Sigmoid colon (tissue), 7 donors: ENCODE measurements around the gene BPIFB3. TPM values are rescaled to one million over a fixed set of nuclear protein-coding genes. Genes with fewer than 3 reads are reported as not detected.

Experiments used
- DNase-seq: peaks from one replicate; pipeline ENCODE4 v3.0.0-alpha.2; 2019
- H3K27ac ChIP-seq, 4 donors: fragments of 200-600 bp; sonication (generic); one replicate each; pipeline ENCODE4 v1.5.1; 2016 to 2019; ENCODE audit warnings: mild to moderate bottlenecking in 1 of 4
- H3K27me3 ChIP-seq, 3 donors: fragments of 200-600 bp; sonication (generic); one replicate each; pipeline ENCODE4 v1.5.1; 2019; ENCODE audit warnings: mild to moderate bottlenecking in 1 of 3
- H3K36me3 ChIP-seq, 4 donors: fragments of 200-600 bp; sonication (generic); one replicate each; pipeline ENCODE4 v1.5.1; 2016 to 2019
- H3K4me1 ChIP-seq, 4 donors: fragments of 200-600 bp; sonication (generic); one replicate each; pipeline ENCODE4 v1.5.1; 2017 to 2019
- H3K4me3 ChIP-seq, 4 donors: fragments of 200-600 bp; sonication (generic); one replicate each; pipeline ENCODE4 v1.5.1; 2017 to 2019; ENCODE audit warnings: mild to moderate bottlenecking in 2 of 4, moderate library complexity in 1 of 4
- H3K9me3 ChIP-seq, 4 donors: fragments of 200-600 bp in 3 of 4; sonication (generic) in 3 of 4; one replicate each; pipeline versions ENCODE4 v1.5.1 to v1.6.1; 2013 to 2019
- EP300 ChIP-seq, 4 donors: sonication (generic); formaldehyde crosslinking; IDR thresholded peaks; one replicate each; pipeline ENCODE4 v1.6.1; 2017; ENCODE audit warnings: antibody characterized with exemption in 4 of 4
- POLR2A ChIP-seq, 2 donors: fragments of 450-650 bp; IDR thresholded peaks; one replicate each; pipeline ENCODE4 v1.6.1; 2016; ENCODE audit warnings: antibody characterized with exemption in 2 of 2, mild to moderate bottlenecking in 2 of 2, moderate library complexity in 2 of 2
- POLR2AphosphoS5 ChIP-seq, 4 donors: sonication (generic); formaldehyde crosslinking; IDR thresholded peaks; one replicate each; pipeline ENCODE4 v1.6.1; 2017; ENCODE audit warnings: antibody characterized with exemption in 4 of 4
- whole genome bisulfite sequencing, 2 donors: extraction: QIAGEN DNeasy Blood & Tissue Kit; methylation state at CpG; one replicate each; pipeline ENCODE4 v1.1.7; 2013; 5-methylcytosine and 5-hydroxymethylcytosine counted together
- intact Hi-C: fragments of 100-400 bp; cut with DNase I; formaldehyde crosslinking; loops from one replicate; pipeline ENCODE4 v1.15.1; 2023
- polyA plus RNA-seq, 3 donors: library from polyadenylated mRNA; stranded (reverse); fragments of 200-250 nt; gene quantifications; one replicate each; pipeline ENCODE4 v1.2.3, GENCODE V29; 2013
- total RNA-seq, 4 donors: library from RNA; depleted of rRNA; stranded (reverse); fragments of >200 nt; gene quantifications; one replicate each; pipeline ENCODE4 v1.1.0, GENCODE V29; 2016
- TF ChIP-seq, protein P1 (sequence below), 4 experiments: fragments of 450-650 bp in 3 of 4; fragments of 200-600 bp in 1 of 4; IDR thresholded peaks; one replicate each; pipeline ENCODE4 v1.5.1; 2016 to 2019; ENCODE audit warnings: antibody characterized with exemption in 4 of 4, mild to moderate bottlenecking in 3 of 4, moderate library complexity in 2 of 4
- donor health status: healthy with polysubstance abuse.
- donor health status: Bipolar disorder and iron deficiency.
- donor health status: healthy.

BPIFB3 gene, protein sequence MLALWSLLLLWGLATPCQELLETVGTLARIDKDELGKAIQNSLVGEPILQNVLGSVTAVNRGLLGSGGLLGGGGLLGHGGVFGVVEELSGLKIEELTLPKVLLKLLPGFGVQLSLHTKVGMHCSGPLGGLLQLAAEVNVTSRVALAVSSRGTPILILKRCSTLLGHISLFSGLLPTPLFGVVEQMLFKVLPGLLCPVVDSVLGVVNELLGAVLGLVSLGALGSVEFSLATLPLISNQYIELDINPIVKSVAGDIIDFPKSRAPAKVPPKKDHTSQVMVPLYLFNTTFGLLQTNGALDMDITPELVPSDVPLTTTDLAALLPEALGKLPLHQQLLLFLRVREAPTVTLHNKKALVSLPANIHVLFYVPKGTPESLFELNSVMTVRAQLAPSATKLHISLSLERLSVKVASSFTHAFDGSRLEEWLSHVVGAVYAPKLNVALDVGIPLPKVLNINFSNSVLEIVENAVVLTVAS
- total RNA-seq (not detected), polyA plus RNA-seq (not detected)

DNA sequence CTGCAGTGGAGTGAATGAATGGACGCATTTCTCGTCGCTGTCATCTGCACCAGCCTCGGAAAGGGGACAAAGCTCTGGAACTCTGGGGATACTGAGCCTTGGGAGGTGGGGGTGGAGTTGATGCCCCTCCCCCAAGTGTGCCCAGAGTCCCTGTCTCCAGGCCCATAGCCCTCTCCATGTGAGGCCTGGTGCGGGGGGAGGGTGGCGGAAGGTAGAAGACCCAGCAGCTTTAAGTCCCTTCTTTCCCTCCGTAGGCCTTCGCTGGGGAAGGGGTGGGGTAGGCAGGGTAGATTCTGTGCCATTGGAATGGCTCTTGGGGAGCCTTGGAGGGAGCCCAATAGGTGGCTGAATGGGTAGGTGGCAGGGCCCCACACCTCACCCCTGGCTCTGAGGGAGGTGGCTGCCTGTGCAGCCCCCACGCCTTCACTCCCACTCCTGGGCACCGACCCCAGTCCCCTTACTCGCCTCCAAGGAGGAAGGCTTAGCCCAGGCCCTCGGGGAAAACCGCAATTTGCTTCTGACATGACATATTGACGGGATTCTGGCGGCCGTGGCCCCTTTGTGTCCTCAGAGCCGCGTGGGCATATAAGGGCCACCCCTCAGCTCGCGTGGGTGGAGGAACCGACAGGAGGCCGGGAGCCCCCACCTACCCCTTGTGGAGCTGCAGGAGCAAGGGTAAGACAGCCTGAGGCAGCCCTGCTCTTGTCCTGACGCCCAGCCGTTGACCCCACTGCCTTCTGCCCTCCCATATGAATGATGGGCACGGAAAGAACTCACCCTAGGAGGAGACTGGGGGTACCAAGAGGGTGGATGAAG lies at the start of gene BPIFB3:
Gene BPIFB3 (plus strand): TSS at position 613 of the 816 bp plus-strand sequence. CDS start 1,533 bp downstream, outside the sequence.
- TF ChIP-seq POLR2AphosphoS5 (IDR thresholded peaks at IDR 0.05) (no peak), POLR2A (IDR thresholded peaks at IDR 0.05) (no peak)
- TF ChIP-seq, protein P1, sequence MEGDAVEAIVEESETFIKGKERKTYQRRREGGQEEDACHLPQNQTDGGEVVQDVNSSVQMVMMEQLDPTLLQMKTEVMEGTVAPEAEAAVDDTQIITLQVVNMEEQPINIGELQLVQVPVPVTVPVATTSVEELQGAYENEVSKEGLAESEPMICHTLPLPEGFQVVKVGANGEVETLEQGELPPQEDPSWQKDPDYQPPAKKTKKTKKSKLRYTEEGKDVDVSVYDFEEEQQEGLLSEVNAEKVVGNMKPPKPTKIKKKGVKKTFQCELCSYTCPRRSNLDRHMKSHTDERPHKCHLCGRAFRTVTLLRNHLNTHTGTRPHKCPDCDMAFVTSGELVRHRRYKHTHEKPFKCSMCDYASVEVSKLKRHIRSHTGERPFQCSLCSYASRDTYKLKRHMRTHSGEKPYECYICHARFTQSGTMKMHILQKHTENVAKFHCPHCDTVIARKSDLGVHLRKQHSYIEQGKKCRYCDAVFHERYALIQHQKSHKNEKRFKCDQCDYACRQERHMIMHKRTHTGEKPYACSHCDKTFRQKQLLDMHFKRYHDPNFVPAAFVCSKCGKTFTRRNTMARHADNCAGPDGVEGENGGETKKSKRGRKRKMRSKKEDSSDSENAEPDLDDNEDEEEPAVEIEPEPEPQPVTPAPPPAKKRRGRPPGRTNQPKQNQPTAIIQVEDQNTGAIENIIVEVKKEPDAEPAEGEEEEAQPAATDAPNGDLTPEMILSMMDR (IDR thresholded peaks at IDR 0.05) = no peak
- Histone ChIP-seq H3K27me3 (peaks cover 0 to 5% (median 0%) of the 10 kb centered on the region in 3 donors), H3K9me3 (no peaks in the 10 kb centered on the region), H3K36me3 (no peaks in the 10 kb centered on the region), H3K4me1 (no peaks in the 10 kb centered on the region), H3K4me3 (no peak within 1 kb of the TSS), H3K27ac (no peak within 1 kb of the TSS)
- WGBS, 2 donors = 86 to 87% methylated on average over 25 of the region's 25 CpGs
- intact Hi-C loops = no loop called here
- no peak for DNase-seq

DNA sequence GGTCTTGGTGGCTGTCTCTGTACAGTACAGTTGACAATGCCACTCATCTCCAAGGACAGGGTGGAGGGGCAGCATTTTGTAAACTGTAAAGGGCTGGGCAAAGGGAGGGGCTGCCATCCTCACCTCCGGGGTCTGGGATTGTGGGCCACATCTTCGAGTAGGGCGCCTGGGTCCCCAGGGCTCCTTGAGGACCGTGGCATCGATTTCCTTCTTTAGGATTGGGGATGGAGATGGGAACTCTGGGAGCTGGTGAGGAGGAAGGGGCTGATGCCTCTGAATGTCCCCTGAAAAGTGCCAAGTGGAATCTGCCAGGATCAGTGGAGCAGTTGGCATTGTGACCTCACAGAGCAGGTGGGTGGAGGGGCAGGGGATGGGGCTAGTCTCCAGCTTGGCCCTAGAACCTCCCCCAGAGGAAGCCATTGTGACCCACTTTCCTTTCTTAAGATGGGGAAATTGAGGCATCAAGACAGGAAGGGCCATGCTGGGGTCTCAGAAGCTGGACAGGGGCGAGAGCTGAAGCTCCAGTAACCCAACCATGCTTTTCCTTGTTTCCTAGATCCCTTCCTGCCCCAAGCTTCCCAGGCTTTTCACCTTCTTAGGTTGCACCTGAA lies 49.5 kb upstream of the BPIFB3 start, which contains the start of gene SUN5:
Gene SUN5 (minus strand): TSS at position 293 of the 611 bp plus-strand sequence. CDS start 93 bp downstream, at position 200.
- Histone ChIP-seq H3K36me3 (no peaks in the 10 kb centered on the region), H3K27ac (no peak within 1 kb of the TSS), H3K4me1 (no peaks in the 10 kb centered on the region), H3K9me3 (no peaks in the 10 kb centered on the region), H3K27me3 (no peaks in the 10 kb centered on the region), H3K4me3 (no peak within 1 kb of the TSS)
- DNase-seq = no peak
- intact Hi-C loops = no loop called here
- no peak for TF ChIP-seq EP300 (IDR thresholded peaks at IDR 0.05)
- TF ChIP-seq, protein P1 (IDR thresholded peaks at IDR 0.05) = no peak
- no peak for TF ChIP-seq POLR2A (IDR thresholded peaks at IDR 0.05)
- TF ChIP-seq POLR2AphosphoS5 (IDR thresholded peaks at IDR 0.05) = no peak
- 68 to 86% methylated on average over 6 of the region's 6 CpGs for WGBS, 2 donors

DNA sequence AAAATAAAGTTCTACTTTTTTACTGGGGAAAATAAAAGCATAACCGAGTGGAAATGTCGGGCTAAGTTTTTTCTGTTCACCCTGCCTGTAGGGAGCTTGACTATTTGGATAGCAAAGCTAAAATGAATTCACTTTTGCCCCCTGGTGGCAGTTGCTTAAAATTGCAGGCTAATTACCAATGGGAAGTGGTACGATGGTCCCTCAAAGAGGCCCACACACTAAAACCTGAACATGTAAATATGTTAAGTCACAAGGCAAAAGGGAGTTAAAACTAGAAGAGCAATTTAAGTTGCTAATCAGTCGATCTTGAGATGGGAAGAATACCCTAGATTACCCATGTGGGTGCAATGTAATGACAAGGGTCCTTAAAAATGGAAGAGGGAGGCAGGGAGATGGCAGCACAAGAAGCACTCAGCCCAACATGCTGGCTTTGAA lies 48.6 kb upstream of the BPIFB3 start:
- Histone ChIP-seq H3K36me3 (no peaks in the 10 kb centered on the region), H3K4me3 (no peak overlapping the region), H3K4me1 (no peaks in the 10 kb centered on the region), H3K9me3 (no peaks in the 10 kb centered on the region), H3K27me3 (no peaks in the 10 kb centered on the region), H3K27ac (no peak overlapping the region)
- no peak for DNase-seq
- WGBS, 2 donors = 61 to 62% methylated on average over 4 of the region's 4 CpGs
- TF ChIP-seq, protein P1 (IDR thresholded peaks at IDR 0.05) = no peak
- no peak for TF ChIP-seq POLR2A (IDR thresholded peaks at IDR 0.05)
- no peak for TF ChIP-seq EP300 (IDR thresholded peaks at IDR 0.05)
- TF ChIP-seq POLR2AphosphoS5 (IDR thresholded peaks at IDR 0.05) = no peak
- intact Hi-C loops = no loop called here

DNA sequence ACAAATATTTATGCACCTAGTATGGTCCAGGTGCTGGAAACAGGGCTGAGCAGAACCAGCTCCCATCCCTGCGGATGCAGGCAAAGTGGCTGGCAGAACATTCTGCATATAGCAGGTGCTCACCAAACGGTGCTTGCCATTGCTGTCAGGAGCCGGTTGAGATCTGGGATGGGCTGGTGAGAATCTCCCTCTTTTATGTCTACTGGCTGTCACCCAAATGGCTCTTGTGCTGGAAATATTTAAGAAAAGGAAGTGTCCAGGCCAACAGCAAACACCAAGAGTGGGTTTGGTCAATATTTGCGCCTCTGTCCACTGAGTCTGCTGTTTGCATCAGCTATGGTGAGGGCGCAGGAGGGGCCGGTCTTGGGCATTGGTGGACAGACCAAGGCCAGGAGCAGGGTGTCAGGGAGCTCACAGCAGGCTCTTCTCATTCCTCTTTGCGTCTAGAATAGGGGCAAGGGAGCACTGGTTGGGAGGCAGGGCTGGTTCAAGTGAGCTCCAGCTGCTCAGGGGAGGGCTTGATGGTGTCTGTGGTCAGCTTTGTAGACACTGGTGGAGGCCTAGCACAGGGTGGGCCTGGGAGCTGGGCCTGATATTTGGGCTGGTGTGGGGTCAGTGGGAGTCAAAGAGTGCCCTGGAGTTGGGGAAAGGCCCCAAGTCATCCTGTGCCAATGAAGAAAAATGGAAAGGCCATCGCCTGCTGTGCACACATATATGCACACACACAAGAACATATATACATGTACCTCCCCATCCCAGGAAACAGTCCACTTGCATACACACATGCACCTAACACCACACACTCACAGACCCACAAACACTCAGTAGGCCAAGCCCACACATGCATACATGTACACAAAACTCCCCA lies 47.6 kb upstream of the BPIFB3 start:
- no peak overlapping the region for H3K4me3 ChIP-seq
- H3K27me3 ChIP-seq = no peaks in the 10 kb centered on the region
- H3K27ac ChIP-seq = no peak overlapping the region
- H3K4me1 ChIP-seq = no peaks in the 10 kb centered on the region
- intact Hi-C loops = no loop called here
- no peak for DNase-seq
- H3K36me3 ChIP-seq = no peaks in the 10 kb centered on the region
- no peak for TF ChIP-seq EP300 (IDR thresholded peaks at IDR 0.05)
- H3K9me3 ChIP-seq = no peaks in the 10 kb centered on the region
- 61 to 79% methylated on average over 8 of the region's 8 CpGs for WGBS, 2 donors
